ENCODE data around the gene PSMF1.
"Not testable (repeated sequence)": the region's sequence is repeated elsewhere in the genome, so short reads cannot be mapped to it uniquely, and the experiment has no call there.

GRCh38 chr20:1216527-1217427 is 98.4 kb downstream of the PSMF1 start:
- TF ChIP-seq, protein P1, sequence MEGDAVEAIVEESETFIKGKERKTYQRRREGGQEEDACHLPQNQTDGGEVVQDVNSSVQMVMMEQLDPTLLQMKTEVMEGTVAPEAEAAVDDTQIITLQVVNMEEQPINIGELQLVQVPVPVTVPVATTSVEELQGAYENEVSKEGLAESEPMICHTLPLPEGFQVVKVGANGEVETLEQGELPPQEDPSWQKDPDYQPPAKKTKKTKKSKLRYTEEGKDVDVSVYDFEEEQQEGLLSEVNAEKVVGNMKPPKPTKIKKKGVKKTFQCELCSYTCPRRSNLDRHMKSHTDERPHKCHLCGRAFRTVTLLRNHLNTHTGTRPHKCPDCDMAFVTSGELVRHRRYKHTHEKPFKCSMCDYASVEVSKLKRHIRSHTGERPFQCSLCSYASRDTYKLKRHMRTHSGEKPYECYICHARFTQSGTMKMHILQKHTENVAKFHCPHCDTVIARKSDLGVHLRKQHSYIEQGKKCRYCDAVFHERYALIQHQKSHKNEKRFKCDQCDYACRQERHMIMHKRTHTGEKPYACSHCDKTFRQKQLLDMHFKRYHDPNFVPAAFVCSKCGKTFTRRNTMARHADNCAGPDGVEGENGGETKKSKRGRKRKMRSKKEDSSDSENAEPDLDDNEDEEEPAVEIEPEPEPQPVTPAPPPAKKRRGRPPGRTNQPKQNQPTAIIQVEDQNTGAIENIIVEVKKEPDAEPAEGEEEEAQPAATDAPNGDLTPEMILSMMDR (IDR thresholded peaks at IDR 0.05) = not testable (repeated sequence)
- TF ChIP-seq POLR2A (IDR thresholded peaks at IDR 0.05) = not testable (repeated sequence)

Measured in ovary (tissue), 3 donors.